Measurements from ENCODE around the gene PTCH1. TPM values are rescaled to one million over a fixed set of nuclear protein-coding genes. Genes with fewer than 3 reads are reported as not detected.

PTCH1 gene
- total and polyA plus RNA-seq, 11 donors, result 2.2 to 15.2 (median 5.4) TPM

GRCh38 chr9:95510709-95511615 lies 5.8 kb downstream of the PTCH1 start:
- peak overlapping the region; percentile 43 to 99 (median 92) for H3K27ac ChIP-seq
- peak; percentile 88 to 93 (median 92) for DNase-seq
- intact Hi-C loops (cut with DNase I), result loop anchor here in 7 of 10 donors (2.0 to 10.0 kb wide), 7 partner anchors 56 to 366 kb away; partner anchors contain the start of genes ERCC6L2 (in 5 of the 7) and FANCC (in 3 of the 7)
- 0 to 1% (median 1%) methylated on average over 64 to 102 of the region's 102 CpGs for WGBS, 4 donors
- peaks cover 0 to 52% (median 0%) of the 10 kb centered on the region in 9 donors for H3K27me3 ChIP-seq
- H3K4me1 ChIP-seq, result peaks cover 3 to 44% (median 15%) of the 10 kb centered on the region in 12 donors
- TF ChIP-seq, protein P1, sequence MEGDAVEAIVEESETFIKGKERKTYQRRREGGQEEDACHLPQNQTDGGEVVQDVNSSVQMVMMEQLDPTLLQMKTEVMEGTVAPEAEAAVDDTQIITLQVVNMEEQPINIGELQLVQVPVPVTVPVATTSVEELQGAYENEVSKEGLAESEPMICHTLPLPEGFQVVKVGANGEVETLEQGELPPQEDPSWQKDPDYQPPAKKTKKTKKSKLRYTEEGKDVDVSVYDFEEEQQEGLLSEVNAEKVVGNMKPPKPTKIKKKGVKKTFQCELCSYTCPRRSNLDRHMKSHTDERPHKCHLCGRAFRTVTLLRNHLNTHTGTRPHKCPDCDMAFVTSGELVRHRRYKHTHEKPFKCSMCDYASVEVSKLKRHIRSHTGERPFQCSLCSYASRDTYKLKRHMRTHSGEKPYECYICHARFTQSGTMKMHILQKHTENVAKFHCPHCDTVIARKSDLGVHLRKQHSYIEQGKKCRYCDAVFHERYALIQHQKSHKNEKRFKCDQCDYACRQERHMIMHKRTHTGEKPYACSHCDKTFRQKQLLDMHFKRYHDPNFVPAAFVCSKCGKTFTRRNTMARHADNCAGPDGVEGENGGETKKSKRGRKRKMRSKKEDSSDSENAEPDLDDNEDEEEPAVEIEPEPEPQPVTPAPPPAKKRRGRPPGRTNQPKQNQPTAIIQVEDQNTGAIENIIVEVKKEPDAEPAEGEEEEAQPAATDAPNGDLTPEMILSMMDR (IDR thresholded peaks at IDR 0.05), result no peak
- TF ChIP-seq POLR2A (IDR thresholded peaks at IDR 0.05), result peak; percentile 9 to 64
- peak overlapping the region; percentile 42 to 96 (median 74) for H3K4me3 ChIP-seq
- ATAC-seq, result peak; percentile 74 to 86 (median 80)
- H3K9me3 ChIP-seq, result no peaks in the 10 kb centered on the region
- H3K36me3 ChIP-seq, result no peaks in the 10 kb centered on the region

DNA sequence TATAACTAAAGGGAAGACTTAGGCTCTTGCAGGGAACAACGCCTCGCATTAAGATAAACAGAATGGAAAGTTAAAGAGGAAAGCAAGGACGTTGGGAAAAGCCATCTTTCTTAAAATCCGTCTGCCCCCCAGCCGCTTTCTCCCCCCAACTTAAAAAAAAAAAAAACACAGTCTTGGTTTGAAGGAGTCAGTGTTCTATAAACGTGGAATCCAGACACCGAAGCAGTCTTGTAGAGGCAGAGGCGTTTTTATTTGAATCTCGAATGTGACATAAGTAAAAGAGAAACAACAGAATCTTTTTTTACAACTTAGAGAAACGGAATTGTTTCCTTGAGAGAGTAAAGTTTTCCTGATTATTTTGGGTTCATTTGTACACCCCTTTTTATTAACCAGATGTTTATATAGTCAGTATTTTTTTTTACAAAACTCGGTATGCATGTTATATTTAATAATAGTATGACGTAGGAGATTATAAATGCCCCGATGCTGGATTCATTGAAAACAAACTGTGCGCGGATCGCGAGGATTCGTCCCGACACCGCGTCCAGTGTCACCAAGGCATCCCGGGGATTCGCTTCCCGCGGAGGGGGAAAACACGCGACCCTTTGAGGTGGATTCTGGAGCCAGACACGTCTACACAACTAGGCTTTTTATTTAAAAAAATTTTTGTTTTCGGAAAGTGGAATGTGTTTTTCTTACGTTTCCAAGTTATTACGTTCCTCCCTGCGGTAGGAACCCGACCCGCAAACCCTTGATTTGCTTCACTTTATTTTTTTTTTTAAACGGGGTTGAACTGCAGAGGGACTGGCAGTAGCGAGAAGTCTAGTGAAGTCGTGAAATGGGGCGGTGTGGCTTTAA lies 6.7 kb downstream of the PTCH1 start:
- intact Hi-C loops (cut with DNase I), result loop anchor here (2.0 to 10.0 kb wide), 11 partner anchors 48 to 707 kb away; partner anchors contain the start of genes ERCC6L2 (in 9 of the 10) and FANCC (in 8 of the 10)
- peaks cover 0 to 40% (median 13%) of the 10 kb centered on the region in 12 donors for H3K4me1 ChIP-seq
- 0 to 1% (median 0%) methylated on average over 38 of the region's 38 CpGs for WGBS, 4 donors
- no peaks in the 10 kb centered on the region for H3K9me3 ChIP-seq
- peak in 3 of 5 donors; percentile 25 to 45 (median 30) for DNase-seq
- TF ChIP-seq, protein P1 (IDR thresholded peaks at IDR 0.05), result no peak
- no peak for TF ChIP-seq POLR2A (IDR thresholded peaks at IDR 0.05)
- no peak for ATAC-seq
- peak overlapping the region; percentile 66 to 96 (median 76) for H3K4me3 ChIP-seq
- H3K27me3 ChIP-seq, result peaks cover 0 to 47% (median 0%) of the 10 kb centered on the region in 9 donors
- peak overlapping the region; percentile 15 to 99 (median 92) for H3K27ac ChIP-seq
- H3K36me3 ChIP-seq, result no peaks in the 10 kb centered on the region

- Histone ChIP-seq H3K9me3 (no peaks in the 10 kb centered on the region), H3K4me1 (peaks cover 0 to 42% (median 15%) of the 10 kb centered on the region in 12 donors), H3K36me3 (no peaks in the 10 kb centered on the region), H3K27me3 (peaks cover 0 to 50% (median 0%) of the 10 kb centered on the region in 9 donors), H3K4me3 (peak overlapping the region; percentile 66 to 96 (median 76)), H3K27ac (peak overlapping the region; percentile 88 to 99 (median 92))
- DNase-seq, result peak; percentile 84 to 89 (median 86)
- TF ChIP-seq, protein P1 (IDR thresholded peaks at IDR 0.05), result no peak
- TF ChIP-seq POLR2A (IDR thresholded peaks at IDR 0.05), result no peak
- WGBS, 4 donors, result 0% methylated on average over 48 of the region's 48 CpGs
- ATAC-seq, result peak; percentile 32 to 59 (median 36)
- intact Hi-C loops (cut with DNase I), result loop anchor here in 8 of 10 donors (5.0 to 10.0 kb wide), 6 partner anchors 47 to 708 kb away; partner anchors contain the start of genes FANCC (in 5 of the 8) and ERCC6L2 (in 4 of the 8)
Measured at GRCh38 chr9:95508968-95509850, 7.6 kb downstream of the PTCH1 start.
